ENCODE data around the gene C20orf202.

DNA sequence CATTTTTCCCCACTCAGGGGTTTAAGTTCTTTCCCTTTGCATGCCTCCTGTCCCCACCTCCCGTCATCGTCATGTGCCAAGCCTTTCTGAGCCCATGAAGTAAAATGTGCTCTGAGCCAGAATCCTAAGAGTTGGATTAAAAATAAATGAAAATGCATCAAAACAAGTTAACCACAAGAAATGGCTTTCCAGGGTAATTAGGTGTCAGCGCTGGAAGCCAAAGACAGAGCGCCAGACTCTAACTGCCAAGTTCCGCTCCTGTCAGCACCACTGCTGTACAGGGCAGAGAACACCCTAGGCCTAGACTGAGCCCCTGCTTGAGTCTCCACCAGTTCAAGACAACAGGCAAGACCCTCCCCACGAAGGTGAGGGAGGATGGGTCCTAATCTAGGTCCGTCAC lies 5.5 kb upstream of the C20orf202 start:
- TF ChIP-seq SMAD3 (CRISPR knock-in tag; IDR thresholded peaks at IDR 0.05; ENCODE audit: borderline replicate concordance) (no peak), ZNF121 (CRISPR knock-in tag; IDR thresholded peaks at IDR 0.05) (no peak), STAT6 (CRISPR knock-in tag; conservative IDR thresholded peaks at IDR 0.05; ENCODE audit: low read depth) (no peak), ZBTB43 (CRISPR knock-in tag; IDR thresholded peaks at IDR 0.05) (no peak), CREB1 (CRISPR knock-in tag; IDR thresholded peaks at IDR 0.05) (no peak), FOXP1 (CRISPR knock-in tag; IDR thresholded peaks at IDR 0.05; ENCODE audit: borderline replicate concordance) (no peak), USF2 (CRISPR knock-in tag; IDR thresholded peaks at IDR 0.05) (no peak), SP1 (CRISPR knock-in tag; conservative IDR thresholded peaks at IDR 0.05) (no peak)
- TF ChIP-seq, protein P1, sequence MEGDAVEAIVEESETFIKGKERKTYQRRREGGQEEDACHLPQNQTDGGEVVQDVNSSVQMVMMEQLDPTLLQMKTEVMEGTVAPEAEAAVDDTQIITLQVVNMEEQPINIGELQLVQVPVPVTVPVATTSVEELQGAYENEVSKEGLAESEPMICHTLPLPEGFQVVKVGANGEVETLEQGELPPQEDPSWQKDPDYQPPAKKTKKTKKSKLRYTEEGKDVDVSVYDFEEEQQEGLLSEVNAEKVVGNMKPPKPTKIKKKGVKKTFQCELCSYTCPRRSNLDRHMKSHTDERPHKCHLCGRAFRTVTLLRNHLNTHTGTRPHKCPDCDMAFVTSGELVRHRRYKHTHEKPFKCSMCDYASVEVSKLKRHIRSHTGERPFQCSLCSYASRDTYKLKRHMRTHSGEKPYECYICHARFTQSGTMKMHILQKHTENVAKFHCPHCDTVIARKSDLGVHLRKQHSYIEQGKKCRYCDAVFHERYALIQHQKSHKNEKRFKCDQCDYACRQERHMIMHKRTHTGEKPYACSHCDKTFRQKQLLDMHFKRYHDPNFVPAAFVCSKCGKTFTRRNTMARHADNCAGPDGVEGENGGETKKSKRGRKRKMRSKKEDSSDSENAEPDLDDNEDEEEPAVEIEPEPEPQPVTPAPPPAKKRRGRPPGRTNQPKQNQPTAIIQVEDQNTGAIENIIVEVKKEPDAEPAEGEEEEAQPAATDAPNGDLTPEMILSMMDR (IDR thresholded peaks at IDR 0.05): no peak
- TF ChIP-seq, protein P2, sequence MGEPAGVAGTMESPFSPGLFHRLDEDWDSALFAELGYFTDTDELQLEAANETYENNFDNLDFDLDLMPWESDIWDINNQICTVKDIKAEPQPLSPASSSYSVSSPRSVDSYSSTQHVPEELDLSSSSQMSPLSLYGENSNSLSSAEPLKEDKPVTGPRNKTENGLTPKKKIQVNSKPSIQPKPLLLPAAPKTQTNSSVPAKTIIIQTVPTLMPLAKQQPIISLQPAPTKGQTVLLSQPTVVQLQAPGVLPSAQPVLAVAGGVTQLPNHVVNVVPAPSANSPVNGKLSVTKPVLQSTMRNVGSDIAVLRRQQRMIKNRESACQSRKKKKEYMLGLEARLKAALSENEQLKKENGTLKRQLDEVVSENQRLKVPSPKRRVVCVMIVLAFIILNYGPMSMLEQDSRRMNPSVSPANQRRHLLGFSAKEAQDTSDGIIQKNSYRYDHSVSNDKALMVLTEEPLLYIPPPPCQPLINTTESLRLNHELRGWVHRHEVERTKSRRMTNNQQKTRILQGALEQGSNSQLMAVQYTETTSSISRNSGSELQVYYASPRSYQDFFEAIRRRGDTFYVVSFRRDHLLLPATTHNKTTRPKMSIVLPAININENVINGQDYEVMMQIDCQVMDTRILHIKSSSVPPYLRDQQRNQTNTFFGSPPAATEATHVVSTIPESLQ (CRISPR knock-in tag; IDR thresholded peaks at IDR 0.05): no peak

Data from WTC11 (cell line).